HepG2 (cell line): Measurements from ENCODE around the gene NABP2. TPM values are rescaled to one million over a fixed set of nuclear protein-coding genes. Genes with fewer than 3 reads are reported as not detected.

Experiments
- ARNT2 ChIP-seq: sonication (generic); formaldehyde crosslinking; IDR thresholded peaks from 2 replicates; pipeline ENCODE4 v1.8.0; 2022; ENCODE audit warnings: mild to moderate bottlenecking, low read depth, missing genetic modification reagents, moderate library complexity
- EED ChIP-seq: sonication (generic); formaldehyde crosslinking; IDR thresholded peaks from 2 replicates; pipeline ENCODE4 v1.5.0; 2020; ENCODE audit warnings: mild to moderate bottlenecking, missing genetic modification reagents
- FOXM1 ChIP-seq: sonication (generic); formaldehyde crosslinking; IDR thresholded peaks from 2 replicates; pipeline ENCODE4 v1.5.0; 2020; ENCODE audit warnings: missing genetic modification reagents
- GZF1 ChIP-seq: sonication (generic); formaldehyde crosslinking; IDR thresholded peaks from 2 replicates; pipeline ENCODE4 v1.5.1; 2020; ENCODE audit warnings: mild to moderate bottlenecking, missing genetic modification reagents
- HOXA3 ChIP-seq: sonication (generic); formaldehyde crosslinking; IDR thresholded peaks from 2 replicates; pipeline ENCODE4 v1.5.0; 2020; ENCODE audit warnings: missing genetic modification reagents
- MED1 ChIP-seq: sonication (generic); formaldehyde crosslinking; IDR thresholded peaks from 2 replicates; pipeline ENCODE4 v1.4.0; 2020; ENCODE audit warnings: missing genetic modification reagents
- MIER3 ChIP-seq: IDR thresholded peaks from 2 replicates; pipeline ENCODE4 v1.6.1; 2016; ENCODE audit warnings: missing compliant biosample characterization, borderline replicate concordance
- MIXL1 ChIP-seq: IDR thresholded peaks from 2 replicates; pipeline ENCODE4 v1.6.1; 2016
- MTF1 ChIP-seq: sonication (generic); formaldehyde crosslinking; IDR thresholded peaks from 2 replicates; pipeline ENCODE4 v1.5.0; 2020; ENCODE audit warnings: missing genetic modification reagents
- PHF21A ChIP-seq: sonication (generic); formaldehyde crosslinking; IDR thresholded peaks from 2 replicates; pipeline ENCODE4 v1.5.0; 2020; ENCODE audit warnings: mild to moderate bottlenecking, missing genetic modification reagents
- POLR2G ChIP-seq: fragments of 200-400 bp; formaldehyde crosslinking; IDR thresholded peaks from 2 replicates; pipeline ENCODE4 v1.6.1; 2018; ENCODE audit warnings: mild to moderate bottlenecking, low read depth, low read length, moderate library complexity
- RCOR2 ChIP-seq: IDR thresholded peaks from 2 replicates; pipeline ENCODE4 v1.6.1; 2016; ENCODE audit warnings: missing biosample characterization, missing genetic modification reagents
- SMAD3 ChIP-seq: sonication (generic); formaldehyde crosslinking; IDR thresholded peaks from 2 replicates; pipeline ENCODE4 v1.4.0; 2020; ENCODE audit warnings: missing genetic modification reagents
- TCF7L2 ChIP-seq: IDR thresholded peaks from 2 replicates; pipeline ENCODE4 v1.6.1; 2011; ENCODE audit warnings: mild to moderate bottlenecking, low read depth, low read length, moderate library complexity
- ZEB1 ChIP-seq: IDR thresholded peaks from 2 replicates; pipeline ENCODE4 v1.6.1; 2012; ENCODE audit warnings: mild to moderate bottlenecking, low read depth, inconsistent platforms; ENCODE audit not compliant: insufficient replicate concordance
- ZMYM3 ChIP-seq: sonication (generic); formaldehyde crosslinking; IDR thresholded peaks from 2 replicates; pipeline ENCODE4 v1.5.1; 2020; ENCODE audit warnings: mild to moderate bottlenecking, missing genetic modification reagents
- ZNF180 ChIP-seq: sonication (generic); formaldehyde crosslinking; IDR thresholded peaks from 2 replicates; pipeline ENCODE4 v1.4.0; 2020; ENCODE audit warnings: low read depth, missing genetic modification reagents, borderline replicate concordance
- ZNF205 ChIP-seq: IDR thresholded peaks from 2 replicates; pipeline ENCODE4 v1.6.1; 2018; ENCODE audit warnings: missing biosample characterization, missing genetic modification reagents
- ZNF232 ChIP-seq: sonication (generic); formaldehyde crosslinking; IDR thresholded peaks from 2 replicates; pipeline ENCODE4 v1.4.0; 2020; ENCODE audit warnings: missing genetic modification reagents, borderline replicate concordance
- ZNF501 ChIP-seq: sonication (generic); formaldehyde crosslinking; IDR thresholded peaks from 2 replicates; pipeline ENCODE4 v1.5.1; 2020; ENCODE audit warnings: mild to moderate bottlenecking, moderate library complexity, missing genetic modification reagents
- ZNF547 ChIP-seq: sonication (generic); formaldehyde crosslinking; IDR thresholded peaks from 2 replicates; pipeline ENCODE4 v1.5.1; 2020; ENCODE audit warnings: mild to moderate bottlenecking, missing genetic modification reagents
- ZNF550 ChIP-seq: sonication (generic); formaldehyde crosslinking; IDR thresholded peaks from 2 replicates; pipeline ENCODE4 v1.4.0; 2020; ENCODE audit warnings: mild to moderate bottlenecking, missing genetic modification reagents, borderline replicate concordance
- ZNF570 ChIP-seq: sonication (generic); formaldehyde crosslinking; IDR thresholded peaks from 2 replicates; pipeline ENCODE4 v1.4.0; 2020; ENCODE audit warnings: mild to moderate bottlenecking, missing genetic modification reagents, borderline replicate concordance
- ZNF709 ChIP-seq: sonication (generic); formaldehyde crosslinking; IDR thresholded peaks from 2 replicates; pipeline ENCODE4 v1.5.0; 2020; ENCODE audit warnings: mild to moderate bottlenecking, missing genetic modification reagents
- polyA plus RNA-seq, 8 experiments: library from polyadenylated mRNA; depleted of rRNA in 3 of 8; stranded (reverse) in 7 of 8; unstranded in 1 of 8; fragments of >200 nt; fragmentation: Illumina TruSeq in 4 of 8; extraction: Trizol in 4 of 8; gene quantifications; 2 replicates each; pipeline versions ENCODE4 v1.2.1 to v1.2.3, GENCODE V29; 2011 to 2016; ENCODE audit warnings: low read depth in 4 of 8, missing spikeins in 1 of 8, mixed read lengths in 1 of 8; ENCODE audit not compliant: insufficient read depth in 1 of 8
- total RNA-seq, 5 experiments: library from RNA; depleted of rRNA; stranded (reverse); fragments of >200 nt; fragmentation: Illumina TruSeq; extraction: Trizol; gene quantifications; 2 replicates each; pipeline ENCODE4 v1.2.3, GENCODE V29; 2016; ENCODE audit warnings: low read depth in 1 of 5
- TF ChIP-seq, protein P1 (sequence below): sonication (generic); formaldehyde crosslinking; IDR thresholded peaks from 2 replicates; pipeline ENCODE4 v1.5.1; 2020; ENCODE audit warnings: mild to moderate bottlenecking, missing genetic modification reagents, borderline replicate concordance
- TF ChIP-seq, protein P2 (sequence below): IDR thresholded peaks from 2 replicates; pipeline ENCODE4 v1.6.1; 2012; ENCODE audit warnings: low read depth, low read length, improper control_type of control experiment

The NABP2 gene
- total and polyA plus RNA-seq, 2 of the 13 experiments (the other 11 are each of a cell fraction or from before 2014, with no cell fraction given), result 33.2 to 35.5 TPM

DNA sequence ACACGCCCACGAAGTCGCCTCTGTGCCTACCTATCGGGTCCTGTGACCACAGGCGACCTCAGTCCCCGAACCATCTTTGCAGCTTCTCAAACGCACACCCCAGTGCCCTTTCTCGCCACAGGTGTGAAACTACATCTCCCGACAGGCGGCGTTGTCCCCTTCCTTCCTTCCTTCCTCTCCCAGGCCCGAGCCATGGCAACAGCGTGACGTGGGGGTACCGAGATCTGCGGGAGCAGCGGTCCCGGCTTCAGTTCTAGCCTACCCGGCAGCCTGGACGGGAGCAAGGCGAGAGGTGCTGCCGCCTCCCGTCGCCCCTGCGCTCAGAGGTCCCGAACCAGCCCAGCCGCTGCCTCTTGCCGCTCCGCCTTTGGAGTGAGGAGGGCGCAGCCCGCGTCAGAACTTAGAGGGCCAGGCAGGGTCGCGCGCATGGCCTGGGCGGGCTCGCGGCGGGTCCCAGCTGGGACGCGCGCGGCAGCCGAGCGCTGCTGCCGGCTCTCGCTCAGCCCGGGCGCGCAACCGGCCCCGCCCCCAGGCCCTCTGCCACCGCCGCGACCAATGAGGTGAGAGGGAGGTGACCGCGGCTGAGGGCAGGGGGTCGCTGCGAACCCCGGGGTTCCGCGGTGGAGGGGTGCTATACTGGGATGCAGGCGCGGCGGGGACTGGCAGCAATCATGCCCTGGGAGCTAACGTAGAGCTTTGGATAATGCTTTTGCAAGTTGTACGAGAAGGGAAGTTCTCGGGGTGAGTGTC, 42.7 kb downstream of the NABP2 start, which contains the start of gene COQ10A (continued):
- TF ChIP-seq MIER3 (CRISPR knock-in tag), result peak; percentile 72; the same call in 1 of the 2 replicates
- peak; percentile 37; the same call in 1 of the 2 replicates for TF ChIP-seq RCOR2
- no peak for TF ChIP-seq FOXM1
- no peak for TF ChIP-seq ZNF570 (CRISPR knock-in tag)
- 0 out of 2 replicates have a peak, but pooled peaks have one; percentile 34 for TF ChIP-seq ZNF550 (CRISPR knock-in tag)
- TF ChIP-seq ZNF232 (CRISPR knock-in tag), result no peak
- TF ChIP-seq, protein P1, sequence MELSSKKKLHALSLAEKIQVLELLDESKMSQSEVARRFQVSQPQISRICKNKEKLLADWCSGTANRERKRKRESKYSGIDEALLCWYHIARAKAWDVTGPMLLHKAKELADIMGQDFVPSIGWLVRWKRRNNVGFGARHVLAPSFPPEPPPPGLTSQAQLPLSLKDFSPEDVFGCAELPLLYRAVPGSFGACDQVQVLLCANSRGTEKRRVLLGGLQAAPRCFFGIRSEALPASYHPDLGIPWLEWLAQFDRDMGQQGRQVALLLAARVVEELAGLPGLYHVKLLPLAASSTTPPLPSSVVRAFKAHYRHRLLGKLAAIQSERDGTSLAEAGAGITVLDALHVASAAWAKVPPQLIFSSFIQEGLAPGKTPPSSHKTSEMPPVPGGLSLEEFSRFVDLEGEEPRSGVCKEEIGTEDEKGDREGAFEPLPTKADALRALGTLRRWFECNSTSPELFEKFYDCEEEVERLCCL (CRISPR knock-in tag), result peak; percentile 45; the same call in 1 of the 2 replicates
- TF ChIP-seq SMAD3 (CRISPR knock-in tag), result peak; percentile 67; the same call in 1 of the 2 replicates
- peak; percentile 79 for TF ChIP-seq ZNF501 (CRISPR knock-in tag)
- TF ChIP-seq HOXA3 (CRISPR knock-in tag), result peak; percentile 77
- peak; percentile 51 for TF ChIP-seq ZEB1
- TF ChIP-seq ZNF547 (CRISPR knock-in tag), result peak; percentile 82
- peak; percentile 65; the same call in 1 of the 2 replicates for TF ChIP-seq ZNF205
- TF ChIP-seq EED, result no peak
- peak; percentile 93 for TF ChIP-seq POLR2G
- peak; percentile 37 for TF ChIP-seq MED1 (CRISPR knock-in tag)
- peak; percentile 50 for TF ChIP-seq ZMYM3 (CRISPR knock-in tag)
- peak; percentile 34; the same call in 1 of the 2 replicates for TF ChIP-seq GZF1
- TF ChIP-seq ZNF180 (CRISPR knock-in tag), result no peak
- peak; percentile 60; the same call in 1 of the 2 replicates for TF ChIP-seq PHF21A (CRISPR knock-in tag)
- TF ChIP-seq ZNF709 (CRISPR knock-in tag), result peak; percentile 87
- no peak for TF ChIP-seq MTF1 (CRISPR knock-in tag)
- TF ChIP-seq MIXL1 (CRISPR knock-in tag), result peak; percentile 16; the same call in 1 of the 2 replicates
- no peak for TF ChIP-seq TCF7L2
- TF ChIP-seq ARNT2 (CRISPR knock-in tag), result peak; percentile 88
- TF ChIP-seq, protein P2, sequence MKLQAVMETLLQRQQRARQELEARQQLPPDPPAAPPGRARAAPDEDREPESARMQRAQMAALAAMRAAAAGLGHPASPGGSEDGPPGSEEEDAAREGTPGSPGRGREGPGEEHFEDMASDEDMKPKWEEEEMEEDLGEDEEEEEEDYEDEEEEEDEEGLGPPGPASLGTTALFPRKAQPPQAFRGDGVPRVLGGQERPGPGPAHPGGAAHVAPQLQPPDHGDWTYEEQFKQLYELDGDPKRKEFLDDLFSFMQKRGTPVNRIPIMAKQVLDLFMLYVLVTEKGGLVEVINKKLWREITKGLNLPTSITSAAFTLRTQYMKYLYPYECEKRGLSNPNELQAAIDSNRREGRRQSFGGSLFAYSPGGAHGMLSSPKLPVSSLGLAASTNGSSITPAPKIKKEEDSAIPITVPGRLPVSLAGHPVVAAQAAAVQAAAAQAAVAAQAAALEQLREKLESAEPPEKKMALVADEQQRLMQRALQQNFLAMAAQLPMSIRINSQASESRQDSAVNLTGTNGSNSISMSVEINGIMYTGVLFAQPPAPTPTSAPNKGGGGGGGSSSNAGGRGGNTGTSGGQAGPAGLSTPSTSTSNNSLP, result no peak
